IPS-15b (cell line): ENCODE results near the gene DPF1.

Experiments used
- H3K27me3 ChIP-seq: one replicate; pipeline ENCODE4 v1.6.1; 2013; ENCODE audit warnings: low read length; ENCODE audit not compliant: control insufficient read depth, insufficient read depth
- H3K36me3 ChIP-seq: one replicate; pipeline ENCODE4 v1.6.1; 2013; ENCODE audit warnings: low read length; ENCODE audit not compliant: control insufficient read depth, insufficient read depth
- H3K4me1 ChIP-seq: one replicate; pipeline ENCODE4 v1.6.1; 2013; ENCODE audit warnings: mild to moderate bottlenecking, low read length; ENCODE audit not compliant: control insufficient read depth, insufficient read depth
- H3K4me3 ChIP-seq: one replicate; pipeline ENCODE4 v1.5.1; 2013; ENCODE audit warnings: low read depth, low read length
- H3K9ac ChIP-seq: one replicate; pipeline ENCODE4 v1.6.1; 2013; ENCODE audit warnings: low read depth, mild to moderate bottlenecking, low read length
- H3K9me3 ChIP-seq: one replicate; pipeline ENCODE4 v1.6.1; 2013; ENCODE audit warnings: mild to moderate bottlenecking, low read length; ENCODE audit not compliant: control insufficient read depth, insufficient read depth

Gene DPF1

GRCh38 chr19:38190793-38191192 is 33.2 kb downstream of the DPF1 start:
- Histone ChIP-seq H3K4me1 (no peaks in the 10 kb centered on the region), H3K36me3 (peaks cover 11% of the 10 kb centered on the region), H3K9ac (no peak overlapping the region), H3K9me3 (no peaks in the 10 kb centered on the region), H3K27me3 (no peaks in the 10 kb centered on the region), H3K4me3 (no peak overlapping the region)

GRCh38 chr19:38190061-38190460 is 34.0 kb downstream of the DPF1 start:
- Histone ChIP-seq H3K4me3 (no peak overlapping the region), H3K9ac (no peak overlapping the region), H3K4me1 (no peaks in the 10 kb centered on the region), H3K36me3 (peaks cover 10% of the 10 kb centered on the region), H3K9me3 (no peaks in the 10 kb centered on the region), H3K27me3 (no peaks in the 10 kb centered on the region)

- H3K9ac ChIP-seq: no peak overlapping the region
- peaks cover 4% of the 10 kb centered on the region for H3K4me1 ChIP-seq
- no peak overlapping the region for H3K4me3 ChIP-seq
- H3K9me3 ChIP-seq: no peaks in the 10 kb centered on the region
- H3K27me3 ChIP-seq: no peaks in the 10 kb centered on the region
- peaks cover 5% of the 10 kb centered on the region for H3K36me3 ChIP-seq
These were observed 38.5 kb downstream of the DPF1 start for GRCh38 chr19:38185562-38185961.

- peaks cover 5% of the 10 kb centered on the region for H3K36me3 ChIP-seq
- no peak overlapping the region for H3K4me3 ChIP-seq
These were observed 39.2 kb downstream of the DPF1 start for GRCh38 chr19:38184815-38185214.

GRCh38 chr19:38183251-38183897 is 40.6 kb downstream of the DPF1 start:
- Histone ChIP-seq H3K36me3 (peaks cover 5% of the 10 kb centered on the region), H3K4me3 (peak overlapping the region; percentile 68), H3K9me3 (no peaks in the 10 kb centered on the region), H3K27me3 (no peaks in the 10 kb centered on the region), H3K9ac (peak overlapping the region; percentile 26), H3K4me1 (peaks cover 4% of the 10 kb centered on the region)

More at GRCh38 chr19:38184815-38185214, 39.2 kb downstream of the DPF1 start:
- Histone ChIP-seq H3K27me3 (no peaks in the 10 kb centered on the region), H3K9ac (no peak overlapping the region), H3K9me3 (no peaks in the 10 kb centered on the region), H3K4me1 (peaks cover 4% of the 10 kb centered on the region)

- Histone ChIP-seq H3K9ac (no peak overlapping the region), H3K27me3 (no peaks in the 10 kb centered on the region), H3K9me3 (no peaks in the 10 kb centered on the region), H3K36me3 (peaks cover 5% of the 10 kb centered on the region), H3K4me3 (peak overlapping the region; percentile 68), H3K4me1 (peaks cover 4% of the 10 kb centered on the region)
These were observed 41.3 kb downstream of the DPF1 start for GRCh38 chr19:38182536-38183210.

- H3K27me3 ChIP-seq: no peaks in the 10 kb centered on the region
- peaks cover 4% of the 10 kb centered on the region for H3K4me1 ChIP-seq
- no peak overlapping the region for H3K4me3 ChIP-seq
- no peaks in the 10 kb centered on the region for H3K9me3 ChIP-seq
- no peak overlapping the region for H3K9ac ChIP-seq
- H3K36me3 ChIP-seq: peaks cover 4% of the 10 kb centered on the region
These were observed 44.0 kb downstream of the DPF1 start for GRCh38 chr19:38180071-38180470.

GRCh38 chr19:38175422-38175821 is 48.6 kb downstream of the DPF1 start:
- Histone ChIP-seq H3K9ac (no peak overlapping the region), H3K9me3 (no peaks in the 10 kb centered on the region), H3K36me3 (peaks cover 4% of the 10 kb centered on the region), H3K4me3 (no peak overlapping the region), H3K27me3 (no peaks in the 10 kb centered on the region), H3K4me1 (no peaks in the 10 kb centered on the region)

GRCh38 chr19:38173291-38174041 is 50.6 kb downstream of the DPF1 start:
- Histone ChIP-seq H3K36me3 (peaks cover 10% of the 10 kb centered on the region), H3K9ac (no peak overlapping the region), H3K4me1 (no peaks in the 10 kb centered on the region), H3K4me3 (no peak overlapping the region), H3K9me3 (no peaks in the 10 kb centered on the region), H3K27me3 (no peaks in the 10 kb centered on the region)

GRCh38 chr19:38172001-38172400 is 52.0 kb downstream of the DPF1 start:
- Histone ChIP-seq H3K9me3 (no peaks in the 10 kb centered on the region), H3K4me3 (no peak overlapping the region), H3K36me3 (peaks cover 10% of the 10 kb centered on the region), H3K9ac (no peak overlapping the region), H3K4me1 (no peaks in the 10 kb centered on the region), H3K27me3 (no peaks in the 10 kb centered on the region)

- H3K4me1 ChIP-seq: no peaks in the 10 kb centered on the region
- H3K27me3 ChIP-seq: no peaks in the 10 kb centered on the region
- no peak overlapping the region for H3K9ac ChIP-seq
- H3K36me3 ChIP-seq: peaks cover 17% of the 10 kb centered on the region
- H3K4me3 ChIP-seq: no peak overlapping the region
- H3K9me3 ChIP-seq: no peaks in the 10 kb centered on the region
These were observed 53.7 kb downstream of the DPF1 start for GRCh38 chr19:38170334-38170733.

GRCh38 chr19:38168637-38169036 is 55.4 kb downstream of the DPF1 start:
- Histone ChIP-seq H3K36me3 (peaks cover 28% of the 10 kb centered on the region), H3K9ac (no peak overlapping the region), H3K4me1 (no peaks in the 10 kb centered on the region), H3K27me3 (no peaks in the 10 kb centered on the region), H3K9me3 (no peaks in the 10 kb centered on the region), H3K4me3 (no peak overlapping the region)
